ENCODE data around the gene HLTF. TPM values are rescaled to one million over a fixed set of nuclear protein-coding genes. Genes with fewer than 3 reads are reported as not detected.
A peak's percentile ranks its signal among the peaks of the same experiment; 100 is the strongest.

HLTF gene
- total RNA-seq, 1 experiment from 2014 or later = 63.4 TPM

- no peak for DNase-seq (ENCODE audit: low spot score)
Observed at GRCh38 chr3:149018247-149018646, 68.1 kb downstream of the HLTF start.

- DNase-seq (ENCODE audit: low spot score) = peak; percentile 84
Observed at GRCh38 chr3:149016669-149017541, 69.4 kb downstream of the HLTF start.

- no peak for DNase-seq (ENCODE audit: low spot score)
Observed at GRCh38 chr3:149016242-149016641, 70.1 kb downstream of the HLTF start.

GRCh38 chr3:149015393-149015792 lies 70.9 kb downstream of the HLTF start:
- no peak for DNase-seq (ENCODE audit: low spot score)

- DNase-seq (ENCODE audit: low spot score) = no peak
Observed at GRCh38 chr3:149013726-149014125, 72.6 kb downstream of the HLTF start.

- DNase-seq (ENCODE audit: low spot score) = no peak
Observed at GRCh38 chr3:149011676-149012075, 74.7 kb downstream of the HLTF start.

GRCh38 chr3:149010966-149011365 lies 75.4 kb downstream of the HLTF start:
- no peak for DNase-seq (ENCODE audit: low spot score)

GRCh38 chr3:149010504-149010951 lies 75.8 kb downstream of the HLTF start:
- DNase-seq (ENCODE audit: low spot score) = no peak

GRCh38 chr3:149009732-149010131 lies 76.6 kb downstream of the HLTF start:
- DNase-seq (ENCODE audit: low spot score) = no peak

- DNase-seq (ENCODE audit: low spot score) = no peak
Observed at GRCh38 chr3:149007567-149008257, 78.6 kb downstream of the HLTF start.

- DNase-seq (ENCODE audit: low spot score) = no peak
Observed at GRCh38 chr3:149005416-149005815, 80.9 kb downstream of the HLTF start.

GRCh38 chr3:149004622-149005021 lies 81.7 kb downstream of the HLTF start:
- peak; percentile 73 for DNase-seq (ENCODE audit: low spot score)

GRCh38 chr3:149003653-149004305 lies 82.6 kb downstream of the HLTF start:
- DNase-seq (ENCODE audit: low spot score) = no peak

- DNase-seq (ENCODE audit: low spot score) = no peak
Observed at GRCh38 chr3:149001727-149002126, 84.6 kb downstream of the HLTF start.

GRCh38 chr3:149000206-149000745 lies 86.1 kb downstream of the HLTF start:
- DNase-seq (ENCODE audit: low spot score) = no peak

- no peak for DNase-seq (ENCODE audit: low spot score)
Observed at GRCh38 chr3:148999806-149000205, 86.5 kb downstream of the HLTF start.

GRCh38 chr3:148998715-148999423 lies 87.5 kb downstream of the HLTF start:
- DNase-seq (ENCODE audit: low spot score) = no peak

GRCh38 chr3:148998297-148998696 lies 88.0 kb downstream of the HLTF start:
- no peak for DNase-seq (ENCODE audit: low spot score)

GRCh38 chr3:148997623-148998022 lies 88.7 kb downstream of the HLTF start:
- no peak for DNase-seq (ENCODE audit: low spot score)

GRCh38 chr3:148992635-148993255 lies 93.6 kb downstream of the HLTF start:
- no peak for DNase-seq (ENCODE audit: low spot score)

GRCh38 chr3:148992027-148992634 lies 94.2 kb downstream of the HLTF start:
- no peak for DNase-seq (ENCODE audit: low spot score)

Data from H4 (cell line).